ENCODE measurements around the gene MYO5C.

The MYO5C gene

DNA sequence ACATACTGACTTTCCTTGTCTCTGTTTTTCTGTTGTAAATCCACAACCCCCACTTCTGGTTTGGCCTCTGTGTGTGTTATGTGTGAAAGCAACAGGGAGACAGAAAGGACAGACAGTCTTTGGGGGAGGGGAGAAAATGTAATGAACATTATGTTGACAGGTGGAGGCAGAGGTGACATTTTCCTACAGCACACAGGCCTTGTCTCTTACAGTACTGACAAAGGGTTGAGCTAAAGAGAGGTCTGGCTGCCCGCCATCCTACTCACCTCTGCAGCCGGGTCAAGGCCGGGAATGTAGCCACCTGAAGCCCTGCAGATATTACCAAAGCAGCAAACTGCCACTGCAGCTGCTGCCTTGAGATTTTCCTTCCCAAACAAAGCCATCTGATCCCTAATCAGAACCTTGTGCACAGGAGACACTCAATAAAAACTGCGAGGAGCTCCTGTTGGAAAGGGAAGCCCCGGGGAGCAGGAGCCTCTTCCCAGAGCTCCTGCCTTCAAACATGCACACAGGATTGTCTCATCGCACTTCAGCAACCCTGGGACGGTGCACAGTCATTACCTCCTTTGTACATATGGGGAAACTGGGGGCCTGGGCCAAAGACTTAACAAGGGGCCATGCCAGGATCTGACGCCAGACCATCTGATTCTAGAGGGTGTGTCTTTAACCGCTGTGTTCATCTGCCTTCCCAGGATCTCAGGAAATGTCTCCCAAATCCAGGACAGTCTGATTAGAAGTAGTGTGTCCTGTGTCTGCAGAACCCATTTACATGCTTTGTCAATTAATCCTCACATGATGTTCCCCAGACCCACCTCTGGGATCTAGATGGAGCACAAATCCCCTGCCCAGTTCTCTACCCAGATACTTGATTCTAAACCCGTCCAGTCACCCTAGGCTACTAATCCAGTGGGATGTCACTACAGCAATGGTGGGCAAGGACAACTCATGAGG is 14.2 kb downstream of the MYO5C start:
- Histone ChIP-seq H3K4me1 (ENCODE audit: low read length) (no peaks in the 10 kb centered on the region), H3K4me3 (ENCODE audit: low read length) (no peak overlapping the region), H3K27ac (ENCODE audit: low read length) (no peak overlapping the region), H3K4me2 (ENCODE audit: low read length) (no peak overlapping the region), H3K9ac (ENCODE audit: low read length) (no peak overlapping the region), H3K27me3 (ENCODE audit: low read depth, low read length) (no peaks in the 10 kb centered on the region), H3K79me2 (ENCODE audit: low read length) (no peaks in the 10 kb centered on the region), H2AFZ (ENCODE audit: low read depth, low read length) (no peak overlapping the region), H3K36me3 (replicated peaks; ENCODE audit: low read depth, low read length) (no peaks in the 10 kb centered on the region), H3K9me3 (ENCODE audit: insufficient read depth, low read length) (no peaks in the 10 kb centered on the region), H4K20me1 (ENCODE audit: insufficient read depth, low read length) (no peaks in the 10 kb centered on the region)
- TF ChIP-seq, protein P1, sequence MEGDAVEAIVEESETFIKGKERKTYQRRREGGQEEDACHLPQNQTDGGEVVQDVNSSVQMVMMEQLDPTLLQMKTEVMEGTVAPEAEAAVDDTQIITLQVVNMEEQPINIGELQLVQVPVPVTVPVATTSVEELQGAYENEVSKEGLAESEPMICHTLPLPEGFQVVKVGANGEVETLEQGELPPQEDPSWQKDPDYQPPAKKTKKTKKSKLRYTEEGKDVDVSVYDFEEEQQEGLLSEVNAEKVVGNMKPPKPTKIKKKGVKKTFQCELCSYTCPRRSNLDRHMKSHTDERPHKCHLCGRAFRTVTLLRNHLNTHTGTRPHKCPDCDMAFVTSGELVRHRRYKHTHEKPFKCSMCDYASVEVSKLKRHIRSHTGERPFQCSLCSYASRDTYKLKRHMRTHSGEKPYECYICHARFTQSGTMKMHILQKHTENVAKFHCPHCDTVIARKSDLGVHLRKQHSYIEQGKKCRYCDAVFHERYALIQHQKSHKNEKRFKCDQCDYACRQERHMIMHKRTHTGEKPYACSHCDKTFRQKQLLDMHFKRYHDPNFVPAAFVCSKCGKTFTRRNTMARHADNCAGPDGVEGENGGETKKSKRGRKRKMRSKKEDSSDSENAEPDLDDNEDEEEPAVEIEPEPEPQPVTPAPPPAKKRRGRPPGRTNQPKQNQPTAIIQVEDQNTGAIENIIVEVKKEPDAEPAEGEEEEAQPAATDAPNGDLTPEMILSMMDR (IDR thresholded peaks at IDR 0.05; ENCODE audit: low read depth, low read length) = no peak
- no peak for TF ChIP-seq EZH2phosphoT487 (IDR thresholded peaks at IDR 0.05; ENCODE audit: low read depth)

DNA sequence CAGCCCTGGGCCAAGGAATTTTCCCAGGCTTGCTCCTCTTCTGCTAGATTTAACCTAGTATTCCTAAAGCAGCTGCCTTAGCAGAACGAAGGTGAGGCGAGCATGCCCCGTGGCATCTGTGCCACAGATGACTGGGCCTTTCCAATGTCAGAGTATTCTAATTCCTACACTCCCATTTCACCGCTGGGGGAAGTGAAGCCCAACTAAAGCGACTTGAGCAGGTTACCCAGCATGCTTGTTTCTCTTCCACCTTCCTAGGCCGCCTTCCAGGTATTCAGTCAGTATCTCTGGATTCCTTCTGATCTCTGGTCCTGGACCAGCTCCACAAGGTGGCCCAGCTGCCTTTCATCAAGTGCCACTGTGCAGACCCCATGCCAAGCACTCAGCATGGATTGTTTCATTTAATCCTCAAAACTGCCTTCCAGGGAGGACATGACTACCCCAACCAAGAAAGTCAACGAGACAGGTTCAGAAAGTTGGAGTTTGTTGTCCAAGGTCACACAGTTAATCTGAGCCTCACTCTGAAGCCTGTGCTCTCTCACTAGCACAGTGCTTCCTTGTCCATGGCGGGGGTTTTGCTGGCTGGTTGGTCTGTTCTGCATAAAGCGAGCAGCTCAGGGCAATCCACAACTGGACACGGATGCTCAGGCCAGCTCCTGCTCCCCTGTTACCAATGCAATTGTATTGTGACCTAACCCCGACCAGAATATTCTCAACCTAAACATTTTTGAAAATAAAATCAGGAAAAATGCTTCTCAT is 15.1 kb downstream of the MYO5C start:
- no peak overlapping the region for H3K4me3 ChIP-seq (ENCODE audit: low read length)
- no peaks in the 10 kb centered on the region for H4K20me1 ChIP-seq (ENCODE audit: insufficient read depth, low read length)
- no peaks in the 10 kb centered on the region for H3K36me3 ChIP-seq (replicated peaks; ENCODE audit: low read depth, low read length)
- H3K4me2 ChIP-seq (ENCODE audit: low read length) = no peak overlapping the region
- H3K9ac ChIP-seq (ENCODE audit: low read length) = no peak overlapping the region
- H3K27me3 ChIP-seq (ENCODE audit: low read depth, low read length) = no peaks in the 10 kb centered on the region
- no peaks in the 10 kb centered on the region for H3K79me2 ChIP-seq (ENCODE audit: low read length)
- H3K4me1 ChIP-seq (ENCODE audit: low read length) = no peaks in the 10 kb centered on the region
- no peak for TF ChIP-seq EZH2phosphoT487 (IDR thresholded peaks at IDR 0.05; ENCODE audit: low read depth)
- TF ChIP-seq, protein P1 (IDR thresholded peaks at IDR 0.05; ENCODE audit: low read depth, low read length) = no peak
- no peak overlapping the region for H3K27ac ChIP-seq (ENCODE audit: low read length)
- no peaks in the 10 kb centered on the region for H3K9me3 ChIP-seq (ENCODE audit: insufficient read depth, low read length)
- no peak overlapping the region for H2AFZ ChIP-seq (ENCODE audit: low read depth, low read length)

DNA sequence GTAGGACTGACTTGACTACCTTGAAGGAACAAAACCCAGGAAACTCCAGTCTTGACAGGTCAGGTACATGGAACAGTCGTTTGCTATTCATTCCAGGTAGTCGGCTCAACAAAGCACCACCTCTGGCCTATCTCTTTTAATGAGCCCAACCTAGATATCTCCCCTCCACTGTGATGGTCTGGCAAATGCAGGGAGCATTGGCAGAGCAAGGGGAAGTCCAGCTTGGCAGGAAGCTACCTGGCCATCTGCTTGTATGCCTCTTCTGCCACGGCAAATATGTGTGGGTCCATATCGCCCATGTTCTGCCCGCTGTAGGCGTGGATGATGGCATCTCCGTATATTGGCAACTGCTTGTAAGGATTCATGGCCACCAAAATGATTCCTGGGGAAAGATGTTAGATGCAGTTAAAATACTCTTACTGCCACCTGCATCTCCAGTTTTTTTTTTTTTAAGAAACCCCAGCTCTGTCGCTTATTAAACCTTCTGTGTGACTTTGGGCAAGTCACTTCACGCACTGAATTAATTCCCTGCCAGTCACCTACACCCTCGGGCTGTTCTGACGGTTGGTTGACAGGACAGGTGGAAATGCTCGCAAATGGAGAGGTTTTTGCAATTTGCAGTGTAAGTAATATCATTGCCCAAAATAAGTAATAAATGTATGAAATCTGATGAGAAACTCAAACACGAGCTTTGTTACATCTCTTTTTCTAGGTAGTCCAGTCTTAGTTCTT is 16.8 kb downstream of the MYO5C start:
- Histone ChIP-seq H3K9ac (ENCODE audit: low read length) (no peak overlapping the region), H3K4me3 (ENCODE audit: low read length) (no peak overlapping the region), H2AFZ (ENCODE audit: low read depth, low read length) (no peak overlapping the region), H3K79me2 (ENCODE audit: low read length) (no peaks in the 10 kb centered on the region), H3K9me3 (ENCODE audit: insufficient read depth, low read length) (no peaks in the 10 kb centered on the region), H3K4me1 (ENCODE audit: low read length) (no peaks in the 10 kb centered on the region), H4K20me1 (ENCODE audit: insufficient read depth, low read length) (no peaks in the 10 kb centered on the region), H3K36me3 (replicated peaks; ENCODE audit: low read depth, low read length) (no peaks in the 10 kb centered on the region), H3K27me3 (ENCODE audit: low read depth, low read length) (no peaks in the 10 kb centered on the region), H3K4me2 (ENCODE audit: low read length) (no peak overlapping the region), H3K27ac (ENCODE audit: low read length) (no peak overlapping the region)
- no peak for TF ChIP-seq EZH2phosphoT487 (IDR thresholded peaks at IDR 0.05; ENCODE audit: low read depth)
- TF ChIP-seq, protein P1 (IDR thresholded peaks at IDR 0.05; ENCODE audit: low read depth, low read length) = no peak

All from OCI-LY3 (cell line).